K562 treated with DMSO at 1 percent for 24 hours (cell line): ENCODE data around the gene KIF19. TPM values are rescaled to one million over a fixed set of nuclear protein-coding genes. Genes with fewer than 3 reads are reported as not detected.

Source experiments
- total RNA-seq: library from RNA; unstranded; fragments of 300-600 nt; gene quantifications from 2 replicates; pipeline ENCODE4 v1.2.3, GENCODE V29; 2022; ENCODE audit warnings: low read depth; ENCODE audit not compliant: insufficient read depth

Gene KIF19
- 0.10 TPM in 1 of 2 replicates, not detected in the other for total RNA-seq

GRCh38 chr17:74325743-74326379, at the start of gene KIF19:
Gene KIF19 (plus strand): TSS chr17:74326226. CDS start chr17:74326350, 124 bp downstream.

DNA sequence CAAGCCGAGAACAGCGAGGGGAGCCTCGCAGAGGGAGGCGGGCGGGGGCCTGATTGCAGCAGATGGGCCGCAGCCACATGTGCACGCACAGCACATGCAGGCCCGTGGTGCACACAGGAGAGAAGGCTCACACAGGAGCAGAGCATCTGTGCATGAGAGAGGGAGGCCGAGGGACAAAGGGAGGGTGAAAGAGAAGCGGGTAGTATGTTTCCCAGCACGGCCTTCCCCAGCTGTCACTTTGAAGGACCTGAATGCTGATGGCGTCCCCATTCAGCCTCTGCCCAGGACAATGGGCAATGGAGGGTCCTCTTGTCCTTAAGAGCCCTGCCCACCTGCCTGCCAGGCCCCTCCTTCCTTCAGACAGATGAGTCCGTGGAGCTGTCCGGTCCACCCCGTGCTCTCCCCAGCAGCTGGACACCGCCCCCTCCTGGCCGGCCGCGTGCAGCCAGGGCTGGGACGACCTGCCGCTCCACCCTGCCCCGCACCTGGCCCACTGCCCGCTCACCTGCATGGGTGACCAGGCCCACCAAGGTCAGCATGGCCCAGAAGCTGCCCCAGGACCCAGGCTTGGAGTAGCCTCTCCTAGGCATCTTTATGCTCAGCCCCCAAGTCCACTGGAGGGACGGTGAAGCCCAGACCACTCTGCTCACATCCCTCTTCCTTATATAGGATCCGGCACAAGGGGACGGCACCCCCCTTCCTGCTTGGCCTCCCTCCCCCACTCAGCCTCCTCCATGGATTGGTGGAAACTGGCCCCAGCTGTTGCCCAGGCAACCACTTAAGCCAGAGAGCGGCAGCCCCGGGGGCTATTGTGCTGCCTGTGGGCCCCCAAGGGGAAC, 35.4 kb downstream of the KIF19 start, which contains the start of gene BTBD17:
TSS of gene BTBD17 (minus strand) at position 639 of the 839 bp plus-strand sequence. CDS start at position 590, 49 bp downstream.

GRCh38 chr17:74367206-74367605, 41.2 kb downstream of the KIF19 start, which contains the start of gene GPR142:
Gene GPR142 (plus strand): TSS chr17:74367506. CDS start chr17:74369541, 2,035 bp downstream.

Other genes with a start within 250 kb of the KIF19 start
- gene RPL38, start 122.5 kb upstream of the KIF19 start, total RNA-seq: 2,047 and 2,073 TPM in 2 replicates
- 1.9 and 3.7 TPM in 2 replicates for gene TTYH2, start 112.7 kb upstream of the KIF19 start, total RNA-seq
- gene DNAI2, start 52.0 kb upstream of the KIF19 start, total RNA-seq: not detected in 2 replicates
- gene BTBD17, start 35.6 kb downstream of the KIF19 start, total RNA-seq: 0.20 TPM in 1 of 2 replicates, not detected in the other
- not detected in 2 replicates for gene GPR142, start 41.3 kb downstream of the KIF19 start, total RNA-seq
- gene GPRC5C, start 105.9 kb downstream of the KIF19 start, total RNA-seq: 10.6 and 11.4 TPM in 2 replicates
- 1.5 and 3.2 TPM in 2 replicates for gene CD300A, start 140.4 kb downstream of the KIF19 start, total RNA-seq
- gene CD300LB, start 205.2 kb downstream of the KIF19 start, total RNA-seq: not detected in 2 replicates
- gene CD300C, start 219.9 kb downstream of the KIF19 start, total RNA-seq: not detected in 2 replicates
- not detected in 2 replicates for gene CD300H, start 241.3 kb downstream of the KIF19 start, total RNA-seq